ENCODE data around the gene OGFR.

OGFR gene

GRCh38 chr20:62804627-62805154, at the start of gene OGFR:
OGFR (plus strand) TSS chr20:62804835; CDS start chr20:62804860, 25 bp downstream.
- DNase-seq: no peak

GRCh38 chr20:62754991-62755356, 49.7 kb upstream of the OGFR start:
- DNase-seq: no peak

GRCh38 chr20:62755817-62756724, 48.6 kb upstream of the OGFR start:
- no peak for DNase-seq

GRCh38 chr20:62758226-62758912, 46.3 kb upstream of the OGFR start:
- DNase-seq: no peak

GRCh38 chr20:62759981-62760431, 44.6 kb upstream of the OGFR start:
- no peak for DNase-seq

- DNase-seq: no peak
These were observed 44.2 kb upstream of the OGFR start for GRCh38 chr20:62760471-62760855.

DNA sequence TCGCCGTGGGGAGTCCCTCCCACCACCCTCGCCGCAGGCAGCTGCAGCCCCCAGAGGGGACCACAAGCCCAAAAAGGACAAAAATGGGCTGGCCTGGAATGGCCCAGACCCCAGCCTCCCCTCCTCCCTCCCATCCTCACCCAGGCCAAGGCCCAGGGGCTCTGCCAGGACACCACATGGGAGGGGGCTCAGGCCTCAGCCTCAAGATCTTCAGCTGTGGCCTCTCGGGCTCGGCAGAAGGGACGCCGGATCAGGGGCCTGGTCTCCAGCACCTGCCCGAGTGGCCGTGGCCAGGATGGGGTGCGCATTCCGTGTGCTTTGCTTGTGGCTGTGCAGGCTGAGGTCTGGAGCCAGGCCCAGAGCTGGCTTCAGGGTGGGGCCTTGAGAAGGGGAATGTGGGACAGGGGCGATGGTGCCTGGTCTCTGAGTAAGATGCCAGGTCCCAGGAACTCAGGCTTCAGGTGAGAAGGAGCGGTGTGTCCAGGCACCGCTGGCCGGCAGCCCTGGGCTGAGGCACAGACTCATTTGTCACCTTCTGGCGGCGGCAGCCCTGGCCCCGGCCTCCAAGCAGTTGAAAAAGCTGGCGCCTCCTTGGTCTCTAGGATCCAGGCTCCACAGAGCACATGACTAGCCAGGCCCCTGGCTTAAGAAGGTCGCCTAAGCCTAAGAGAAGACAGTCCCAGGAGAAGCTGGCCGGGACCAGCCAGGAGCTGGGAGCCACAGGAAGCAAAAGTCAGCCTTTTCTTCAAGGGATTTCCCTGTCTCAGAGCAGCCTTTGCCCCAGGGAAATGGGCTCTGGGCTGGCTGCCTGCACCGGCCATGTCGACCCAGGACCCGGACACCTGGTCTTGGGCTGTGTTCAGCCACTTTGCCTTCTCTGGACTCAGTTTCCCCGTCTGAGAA, 43.5 kb upstream of the OGFR start:
- no peak for DNase-seq

DNA sequence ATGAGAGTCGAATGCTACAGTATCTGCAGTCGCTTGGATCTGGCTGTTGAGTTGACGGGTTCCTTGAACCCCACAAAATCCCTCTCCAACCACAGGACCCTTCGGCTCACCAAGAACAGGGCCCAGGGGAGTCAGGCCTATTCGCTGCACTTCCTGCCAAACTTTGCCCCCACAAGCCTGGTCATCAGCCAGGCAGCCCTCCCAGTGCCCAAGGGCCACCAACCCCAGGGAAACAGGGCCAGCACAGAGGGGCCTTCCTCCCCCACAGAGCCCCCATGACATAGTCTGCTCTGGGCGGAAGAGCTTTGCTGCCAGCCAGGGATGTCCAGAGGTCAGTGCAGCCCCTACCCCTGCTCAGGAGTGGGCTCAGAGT, 42.9 kb upstream of the OGFR start:
- DNase-seq: no peak

- no peak for DNase-seq
These were observed 42.3 kb upstream of the OGFR start for GRCh38 chr20:62762376-62762775.

DNA sequence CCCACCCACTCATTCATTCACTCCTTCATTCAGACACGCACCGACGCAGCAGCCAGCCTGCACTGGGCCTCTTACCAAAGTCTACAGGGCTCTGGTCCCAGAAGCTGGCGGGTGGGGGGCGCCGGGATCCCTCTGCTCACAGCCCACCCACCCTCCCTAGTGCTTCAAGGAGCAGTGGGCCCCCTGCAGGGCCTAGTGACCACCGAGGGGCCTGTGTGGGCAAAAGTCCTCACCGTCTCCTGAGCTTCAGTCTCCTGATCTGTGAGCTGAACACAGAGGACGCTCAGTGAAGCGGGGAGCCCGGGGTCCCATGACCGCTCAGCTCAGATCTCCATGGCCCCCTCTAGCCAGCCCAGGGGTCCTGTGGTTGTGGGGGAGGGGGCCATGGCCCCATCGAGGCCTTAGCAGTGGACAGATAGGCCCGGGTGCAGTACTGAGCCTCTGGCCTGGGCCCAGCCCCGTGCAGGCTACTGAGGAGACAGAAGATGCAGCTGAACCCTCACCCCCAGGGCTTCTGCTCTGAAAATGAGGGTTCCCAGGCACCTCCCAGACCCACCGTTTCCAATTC, 41.8 kb upstream of the OGFR start:
- DNase-seq: no peak

DNA sequence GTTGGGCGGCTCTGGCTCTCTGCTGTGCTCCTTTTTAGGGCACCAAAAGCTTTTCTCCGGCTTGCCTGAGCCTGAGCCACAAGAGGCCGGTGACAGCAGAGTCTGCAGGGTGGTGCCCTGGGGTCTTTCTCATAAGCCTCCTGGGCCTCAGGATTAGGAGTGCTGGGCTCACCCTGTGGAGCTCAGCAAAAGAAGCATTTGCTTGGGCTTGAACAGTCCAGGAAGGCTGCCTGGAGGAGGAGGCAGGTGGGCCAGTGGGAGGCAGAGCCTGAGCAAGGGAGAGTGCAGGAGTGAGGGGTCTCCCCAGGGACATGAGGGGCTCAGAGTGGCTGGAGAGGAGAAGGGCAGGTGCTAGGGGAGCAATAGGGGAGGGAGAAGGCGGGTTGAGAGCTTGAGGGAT, 41.2 kb upstream of the OGFR start:
- no peak for DNase-seq

GRCh38 chr20:62764156-62764935, 40.3 kb upstream of the OGFR start:
- DNase-seq: no peak

- no peak for DNase-seq
These were observed 39.6 kb upstream of the OGFR start for GRCh38 chr20:62765021-62765420.

DNA sequence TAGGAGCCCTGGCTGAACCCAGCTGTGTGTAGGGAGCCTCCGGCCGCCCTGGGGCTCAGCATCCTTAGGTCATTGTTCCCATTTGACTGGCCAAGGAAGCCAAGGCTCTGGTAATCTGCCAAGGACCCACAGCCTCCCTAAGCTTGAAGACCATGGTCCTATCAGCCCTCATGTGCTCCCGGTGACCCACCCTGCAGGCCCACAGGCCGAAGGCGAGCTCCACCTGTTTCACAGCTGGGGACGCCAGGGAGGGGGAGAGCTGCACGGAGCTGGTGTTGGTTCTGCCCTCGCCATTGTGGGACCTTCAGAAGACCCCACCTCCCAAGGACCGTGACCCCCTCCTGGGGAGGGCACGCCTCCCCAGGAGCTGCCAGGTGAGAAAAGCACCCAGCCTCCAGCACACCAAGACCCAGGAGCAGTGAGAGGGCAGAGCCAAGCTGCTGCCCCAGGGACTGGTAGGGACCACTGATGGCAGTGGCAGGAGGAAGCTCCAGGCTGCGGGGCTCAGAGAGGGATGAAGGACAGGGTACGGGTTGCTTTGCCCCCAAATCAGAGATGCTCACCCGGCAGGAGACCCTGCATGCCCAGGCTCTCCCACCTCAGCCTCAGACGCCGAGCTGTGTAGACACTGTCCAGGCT, 39.1 kb upstream of the OGFR start:
- no peak for DNase-seq

GRCh38 chr20:62766071-62766450, 38.6 kb upstream of the OGFR start:
- DNase-seq: no peak

DNA sequence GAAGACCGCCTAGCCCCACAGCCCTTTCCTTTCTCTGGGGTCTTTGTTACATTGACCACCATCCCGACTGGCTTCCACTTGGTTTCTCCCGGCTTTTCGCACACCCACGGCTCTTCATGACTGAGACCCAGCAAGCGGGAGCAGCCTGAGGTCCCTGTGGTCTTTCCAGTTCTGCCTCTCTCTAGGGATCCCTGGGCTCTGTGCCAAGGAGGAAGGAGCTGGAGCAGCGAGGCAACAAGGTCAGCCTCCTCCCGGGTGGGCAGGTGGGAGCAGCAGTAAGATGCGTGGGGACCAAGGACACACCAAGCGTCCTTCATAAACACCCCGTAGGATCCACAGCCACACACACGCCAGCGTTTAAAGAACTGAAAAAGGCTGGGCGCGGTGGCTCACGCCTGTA, 37.9 kb upstream of the OGFR start:
- no peak for DNase-seq

- DNase-seq: no peak
These were observed 36.4 kb upstream of the OGFR start for GRCh38 chr20:62768234-62768546.

DNA sequence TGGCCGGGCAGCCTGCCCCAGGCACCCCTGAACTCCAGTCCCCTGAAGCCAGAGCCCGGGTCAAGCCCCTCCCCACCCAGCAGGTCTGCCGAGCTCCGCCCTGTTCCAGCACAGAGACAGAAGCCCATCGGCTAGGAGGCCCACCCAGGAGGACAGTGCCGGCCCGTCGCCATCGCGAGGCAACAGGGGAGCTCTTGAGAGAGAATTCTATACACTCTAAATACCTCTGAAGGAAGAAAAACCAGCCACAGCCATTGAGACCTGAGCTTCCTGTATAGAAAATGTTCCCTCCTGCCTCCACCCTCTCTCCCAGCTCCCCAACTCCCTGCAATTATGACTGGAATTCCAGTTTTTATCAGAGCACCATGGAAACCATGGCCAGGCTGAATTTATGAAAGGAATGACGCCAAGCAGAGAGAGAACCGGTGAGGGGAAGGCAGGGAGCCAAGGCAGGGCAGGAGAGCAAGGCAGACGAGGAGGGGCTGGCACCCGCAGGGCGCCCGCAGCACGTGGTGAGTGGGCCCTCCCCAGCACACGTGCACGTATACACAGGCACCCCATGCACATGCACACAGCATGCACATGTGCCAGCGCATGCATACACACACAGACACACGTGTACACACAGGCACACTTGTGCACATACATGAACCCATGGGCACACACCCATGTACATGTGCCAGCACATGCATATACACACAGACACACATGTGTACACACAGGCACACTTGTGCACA, 35.9 kb upstream of the OGFR start:
- DNase-seq: no peak

GRCh38 chr20:62769346-62770071, 35.1 kb upstream of the OGFR start:
- no peak for DNase-seq
